ENCODE measurements around the gene FBN3.

The FBN3 gene

GRCh38 chr19:8075158-8076074 is 74.0 kb downstream of the FBN3 start:
- no peaks in the 10 kb centered on the region for H4K20me1 ChIP-seq (ENCODE audit: insufficient read depth, low read length, poor library complexity, severe bottlenecking)
- no peaks in the 10 kb centered on the region for H3K36me3 ChIP-seq (ENCODE audit: insufficient read depth, low read length)
- peaks cover 3% of the 10 kb centered on the region; the same call in 1 of the 2 replicates for H3K9me3 ChIP-seq (ENCODE audit: insufficient read depth, low read depth, low read length)
- H2AFZ ChIP-seq (ENCODE audit: low read length), result no peak overlapping the region
- no peak overlapping the region for H3K4me3 ChIP-seq (ENCODE audit: low read length, poor library complexity, severe bottlenecking)
- H3F3A ChIP-seq (ENCODE audit: low read depth), result 0 out of 2 replicates have a peak, but pooled peaks cover 3% of the 10 kb centered on the region
- H3K4me1 ChIP-seq (ENCODE audit: insufficient read depth, low read length, poor library complexity, severe bottlenecking), result peaks cover 24% of the 10 kb centered on the region
- no peak overlapping the region for H3K9ac ChIP-seq (ENCODE audit: low read depth, low read length, poor library complexity, severe bottlenecking)
- no peaks in the 10 kb centered on the region for H3K9me2 ChIP-seq (replicated peaks; ENCODE audit: low read depth, low read length)
- TF ChIP-seq EZH2phosphoT487 (IDR thresholded peaks at IDR 0.05; ENCODE audit: borderline replicate concordance) (no peak), CTCF (conservative IDR thresholded peaks at IDR 0.05; ENCODE audit: low read length) (no peak)
- no peaks in the 10 kb centered on the region for H3K27me3 ChIP-seq (ENCODE audit: insufficient read depth, low read length, poor library complexity, severe bottlenecking)
- no peaks in the 10 kb centered on the region for H3K79me2 ChIP-seq (ENCODE audit: insufficient read depth, low read length)
- no peak overlapping the region for H3K4me2 ChIP-seq (ENCODE audit: low read depth, low read length, poor library complexity, severe bottlenecking)

- Histone ChIP-seq H3K4me3 (ENCODE audit: low read length, poor library complexity, severe bottlenecking) (no peak overlapping the region), H2AFZ (ENCODE audit: low read length) (no peak overlapping the region), H3K36me3 (ENCODE audit: insufficient read depth, low read length) (no peaks in the 10 kb centered on the region), H3K4me2 (ENCODE audit: low read depth, low read length, poor library complexity, severe bottlenecking) (no peak overlapping the region), H3K9me2 (replicated peaks; ENCODE audit: low read depth, low read length) (no peaks in the 10 kb centered on the region), H3K4me1 (ENCODE audit: insufficient read depth, low read length, poor library complexity, severe bottlenecking) (peaks cover 24% of the 10 kb centered on the region), H3F3A (ENCODE audit: low read depth) (0 out of 2 replicates have a peak, but pooled peaks cover 3% of the 10 kb centered on the region), H3K9me3 (ENCODE audit: insufficient read depth, low read depth, low read length) (peaks cover 11% of the 10 kb centered on the region), H3K79me2 (ENCODE audit: insufficient read depth, low read length) (no peaks in the 10 kb centered on the region), H3K27me3 (ENCODE audit: insufficient read depth, low read length, poor library complexity, severe bottlenecking) (no peaks in the 10 kb centered on the region), H3K9ac (ENCODE audit: low read depth, low read length, poor library complexity, severe bottlenecking) (no peak overlapping the region), H4K20me1 (ENCODE audit: insufficient read depth, low read length, poor library complexity, severe bottlenecking) (no peaks in the 10 kb centered on the region)
- TF ChIP-seq CTCF (conservative IDR thresholded peaks at IDR 0.05; ENCODE audit: low read length), result no peak
- TF ChIP-seq EZH2phosphoT487 (IDR thresholded peaks at IDR 0.05; ENCODE audit: borderline replicate concordance), result no peak
Observed at GRCh38 chr19:8074501-8074900, 74.9 kb downstream of the FBN3 start.

- Histone ChIP-seq H4K20me1 (ENCODE audit: insufficient read depth, low read length, poor library complexity, severe bottlenecking) (no peaks in the 10 kb centered on the region), H3K9me3 (ENCODE audit: insufficient read depth, low read depth, low read length) (peaks cover 13% of the 10 kb centered on the region), H3K4me2 (ENCODE audit: low read depth, low read length, poor library complexity, severe bottlenecking) (peak overlapping the region; percentile 34), H2AFZ (ENCODE audit: low read length) (no peak overlapping the region), H3K36me3 (ENCODE audit: insufficient read depth, low read length) (no peaks in the 10 kb centered on the region), H3K9ac (ENCODE audit: low read depth, low read length, poor library complexity, severe bottlenecking) (peak overlapping the region; percentile 43), H3K4me3 (ENCODE audit: low read length, poor library complexity, severe bottlenecking) (no peak overlapping the region), H3K9me2 (replicated peaks; ENCODE audit: low read depth, low read length) (no peaks in the 10 kb centered on the region), H3F3A (ENCODE audit: low read depth) (0 out of 2 replicates have a peak, but pooled peaks cover 3% of the 10 kb centered on the region), H3K27me3 (ENCODE audit: insufficient read depth, low read length, poor library complexity, severe bottlenecking) (no peaks in the 10 kb centered on the region), H3K4me1 (ENCODE audit: insufficient read depth, low read length, poor library complexity, severe bottlenecking) (peaks cover 24% of the 10 kb centered on the region), H3K79me2 (ENCODE audit: insufficient read depth, low read length) (no peaks in the 10 kb centered on the region)
- TF ChIP-seq EZH2phosphoT487 (IDR thresholded peaks at IDR 0.05; ENCODE audit: borderline replicate concordance), result no peak
- TF ChIP-seq CTCF (conservative IDR thresholded peaks at IDR 0.05; ENCODE audit: low read length), result peak; percentile 25; the same call in 1 of the 2 replicates
Observed at GRCh38 chr19:8071912-8072311, 77.5 kb downstream of the FBN3 start.

Measured in Loucy (cell line).